ENCODE measurements around the gene C2CD4C.
"Not testable (repeated sequence)": the region's sequence is repeated elsewhere in the genome, so short reads cannot be mapped to it uniquely, and the experiment has no call there.

The C2CD4C gene

DNA sequence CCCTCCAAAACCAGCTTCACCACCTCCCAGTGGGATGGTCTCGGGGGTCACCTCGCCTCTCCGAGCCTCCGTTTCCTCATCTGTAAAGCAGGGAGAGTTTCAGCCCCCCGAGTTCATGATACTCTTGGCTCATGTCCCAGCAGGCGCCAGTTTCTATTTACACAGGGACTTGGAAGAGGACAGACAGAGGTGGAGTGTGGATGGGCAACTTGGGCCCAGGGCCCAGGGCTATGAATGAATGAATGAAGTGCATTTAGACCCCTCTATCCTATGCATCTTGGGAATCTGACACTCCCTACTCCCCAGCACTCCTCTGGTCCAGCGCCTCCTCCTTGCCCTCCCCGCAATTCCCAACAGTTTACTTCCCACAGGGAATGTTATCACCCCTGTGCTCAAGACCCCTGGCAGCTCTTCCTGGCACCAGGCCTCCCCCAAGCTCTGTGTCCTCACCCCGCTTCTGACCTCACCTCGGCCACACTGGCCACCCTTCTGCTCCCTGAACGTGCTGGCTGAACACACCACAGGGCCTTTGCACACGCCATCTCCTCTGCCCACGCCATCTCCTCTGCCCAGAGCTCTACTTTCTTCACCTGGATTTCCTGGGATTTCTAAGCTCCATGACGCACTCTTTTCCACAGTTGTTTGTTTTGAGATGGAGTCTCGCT lies 4.9 kb upstream of the C2CD4C start:
- DNase-seq = no peak

DNA sequence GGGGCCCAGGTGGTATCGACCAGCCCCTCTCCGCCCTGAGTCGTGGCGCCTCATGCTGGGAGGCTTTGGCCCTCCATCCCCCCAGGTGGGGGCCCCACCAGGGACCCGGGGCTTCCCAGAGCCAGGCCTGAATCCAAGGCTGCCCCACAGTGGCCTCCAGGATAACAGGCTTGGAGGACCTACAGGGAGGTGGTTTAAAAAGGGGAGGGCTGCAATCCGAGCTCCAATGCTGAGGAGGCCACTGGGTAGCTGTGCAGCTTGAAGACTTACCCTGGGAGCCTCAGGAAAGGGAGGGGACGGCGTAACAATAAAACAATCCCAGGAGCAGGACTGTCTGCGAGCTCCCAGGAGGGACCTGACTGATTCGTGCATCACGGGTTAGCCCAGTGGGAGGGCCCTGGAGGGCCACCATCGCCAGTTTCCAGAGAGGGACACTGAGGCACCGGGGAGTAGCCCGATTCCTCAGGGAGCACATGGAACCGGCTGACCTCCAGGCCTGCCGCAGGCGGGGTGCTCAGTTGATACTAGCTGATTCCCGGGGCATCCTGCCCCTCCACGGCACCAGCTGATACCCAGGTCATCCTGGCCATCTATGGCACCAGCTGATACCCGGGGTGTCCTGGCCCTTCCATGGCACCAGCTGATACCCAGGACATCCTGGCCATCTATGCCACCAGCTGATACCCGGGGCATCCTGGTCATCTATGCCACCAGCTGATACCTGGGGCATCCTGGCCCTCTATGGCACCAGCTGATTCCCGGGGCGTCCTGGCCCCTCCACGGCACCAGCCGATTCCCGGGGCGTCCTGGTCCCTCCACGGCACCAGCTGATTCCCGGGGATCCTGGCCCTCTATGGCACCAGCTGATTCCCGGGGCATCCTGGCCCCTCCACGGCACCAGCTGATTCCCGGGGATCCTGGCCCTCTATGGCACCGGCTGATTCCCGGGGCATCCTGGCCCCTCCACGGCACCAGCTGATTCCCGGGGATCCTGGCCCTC lies 3.7 kb upstream of the C2CD4C start:
- DNase-seq = no peak

DNA sequence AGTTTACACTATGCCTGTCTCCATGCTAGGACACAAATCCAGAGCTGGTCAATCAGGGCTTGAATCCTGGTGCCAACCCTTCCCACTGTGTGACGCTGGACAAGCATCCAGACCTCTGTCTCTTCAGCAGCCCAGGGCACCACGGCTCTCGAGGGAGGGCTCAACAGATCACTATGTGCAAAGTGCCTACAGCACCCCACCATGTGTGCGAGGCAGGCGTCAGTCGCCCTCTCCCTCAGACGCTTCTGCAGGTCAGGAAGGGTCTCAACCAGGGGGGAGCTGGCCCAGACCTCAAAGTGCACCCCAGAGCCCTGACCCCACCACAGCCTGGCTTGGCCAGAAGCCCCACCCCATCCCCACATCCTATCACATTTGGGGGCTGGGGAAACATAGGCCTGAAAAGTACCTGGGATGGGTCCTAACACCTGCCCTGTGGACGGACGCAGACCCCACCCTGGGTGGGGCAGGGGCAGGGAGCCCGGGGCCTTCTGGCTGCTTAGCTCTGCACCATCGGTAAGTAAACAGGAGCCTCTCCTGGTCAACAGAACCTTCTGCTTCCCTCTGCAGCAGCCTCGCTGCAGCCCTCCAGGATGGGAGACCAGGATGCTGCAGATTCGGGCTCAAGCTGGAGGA lies 2.9 kb upstream of the C2CD4C start:
- no peak for DNase-seq

DNA sequence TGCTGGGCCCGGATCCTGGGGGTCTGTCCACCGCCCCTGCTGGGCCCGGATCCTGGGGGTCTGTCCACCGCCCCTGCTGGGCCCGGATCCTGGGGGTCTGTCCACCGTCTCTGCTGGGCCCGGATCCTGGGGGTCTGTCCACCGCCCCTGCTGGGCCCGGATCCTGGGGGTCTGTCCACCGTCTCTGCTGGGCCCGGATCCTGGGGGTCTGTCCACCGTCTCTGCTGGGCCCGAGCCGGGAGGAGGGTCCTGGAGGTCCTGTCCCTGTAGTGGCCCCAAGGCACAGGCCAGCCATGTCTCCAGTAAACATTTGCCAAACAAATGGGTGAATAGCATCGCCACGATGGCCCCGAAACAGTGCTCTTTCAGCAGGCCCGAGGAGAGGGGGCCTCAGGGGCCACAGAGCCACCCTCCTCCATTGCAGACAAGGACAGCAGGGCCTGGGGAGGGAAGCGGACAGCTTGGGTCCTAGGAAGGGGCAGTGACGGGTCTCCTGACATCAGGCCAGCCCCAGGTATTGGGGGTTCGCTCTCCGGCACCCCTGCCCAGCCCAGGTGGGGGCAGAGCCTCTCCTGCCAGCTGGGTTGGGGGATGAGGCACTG lies 2.3 kb upstream of the C2CD4C start:
- DNase-seq = not testable (repeated sequence)

DNA sequence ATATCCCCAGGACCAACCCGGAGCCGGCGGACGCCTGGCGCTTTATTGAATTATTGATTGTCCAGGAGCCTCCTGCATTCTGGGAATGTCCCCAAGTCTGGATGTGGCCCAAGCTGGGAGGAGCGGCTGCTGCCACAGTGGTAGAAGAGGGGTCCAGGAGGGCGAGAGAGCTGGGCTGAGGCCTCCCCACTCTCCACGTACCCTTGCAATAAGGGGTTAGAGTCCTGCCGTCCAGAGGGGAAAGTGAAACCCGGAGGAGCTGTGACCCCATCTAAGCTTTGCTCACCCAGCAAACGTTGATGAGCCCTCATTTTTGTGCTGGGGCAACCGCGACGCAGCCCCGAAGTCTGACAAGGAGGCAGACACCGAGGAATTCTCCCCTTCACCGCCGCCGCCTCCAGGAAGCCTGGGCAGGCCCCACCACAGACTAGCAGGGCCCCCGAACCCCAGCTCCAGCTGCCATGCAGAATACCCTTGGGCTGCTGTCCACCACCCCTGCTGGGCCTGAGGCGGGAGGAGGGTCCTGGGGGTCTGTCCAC lies 1.4 kb upstream of the C2CD4C start:
- no peak for DNase-seq

DNA sequence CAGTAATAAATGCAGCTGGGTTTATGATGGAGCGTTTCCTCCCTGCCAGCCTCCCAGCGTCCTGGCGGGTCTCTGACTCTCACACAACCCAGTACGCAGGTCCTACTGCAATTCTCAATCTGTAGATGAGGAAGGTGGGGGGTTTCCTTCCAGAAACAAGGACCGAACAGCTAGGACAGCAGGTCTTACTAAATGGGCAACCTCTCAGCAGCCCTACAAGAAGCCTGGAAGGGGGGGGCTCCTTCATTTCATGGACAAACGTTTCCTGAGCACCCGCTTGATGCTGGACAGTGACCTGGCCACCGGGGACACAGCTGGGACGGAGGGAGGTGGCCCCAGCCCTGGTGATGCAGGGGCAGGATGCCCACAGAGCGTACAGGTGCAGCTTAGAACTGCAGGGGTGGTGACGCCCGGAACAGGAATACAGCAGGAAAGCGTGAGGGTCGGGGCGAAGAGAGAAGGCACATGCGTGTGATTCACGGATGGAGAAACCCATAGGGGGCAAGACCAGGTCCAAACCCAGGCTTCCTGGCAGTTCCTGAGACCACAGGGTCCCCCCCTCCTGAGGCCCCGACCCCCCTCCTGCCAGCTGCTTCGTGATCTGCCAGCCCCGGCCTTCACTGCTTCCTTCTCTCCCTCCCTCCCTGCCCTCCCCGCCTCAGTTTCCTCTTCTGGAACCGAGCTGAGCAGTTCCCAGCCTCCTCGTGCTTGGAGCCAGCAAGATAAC lies 732 bp upstream of the C2CD4C start:
- DNase-seq = no peak

DNA sequence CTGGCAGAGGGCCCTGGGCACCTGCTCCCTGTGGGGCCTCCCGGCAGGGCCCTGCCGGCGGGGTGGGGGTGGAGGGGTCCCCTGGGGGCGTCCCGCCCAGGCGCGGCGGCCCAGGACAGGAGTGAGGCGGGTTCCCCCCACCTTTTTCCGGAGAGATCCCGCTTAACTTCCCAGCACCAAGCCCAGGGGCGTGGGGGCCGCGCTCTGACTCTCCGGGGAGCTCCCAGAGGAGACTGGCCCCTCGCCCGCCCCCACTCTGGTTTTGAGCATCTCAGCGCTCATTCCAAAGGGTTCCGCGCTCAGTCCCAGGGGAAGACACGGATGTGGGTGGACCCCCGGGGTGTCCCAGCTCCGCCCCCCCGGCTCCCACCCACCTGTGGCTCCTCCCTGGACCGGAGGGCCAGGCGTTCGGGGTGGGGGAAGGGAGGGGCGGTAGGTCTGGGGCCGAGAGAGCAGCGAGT lies 476 bp downstream of the C2CD4C start:
- no peak for DNase-seq

DNA sequence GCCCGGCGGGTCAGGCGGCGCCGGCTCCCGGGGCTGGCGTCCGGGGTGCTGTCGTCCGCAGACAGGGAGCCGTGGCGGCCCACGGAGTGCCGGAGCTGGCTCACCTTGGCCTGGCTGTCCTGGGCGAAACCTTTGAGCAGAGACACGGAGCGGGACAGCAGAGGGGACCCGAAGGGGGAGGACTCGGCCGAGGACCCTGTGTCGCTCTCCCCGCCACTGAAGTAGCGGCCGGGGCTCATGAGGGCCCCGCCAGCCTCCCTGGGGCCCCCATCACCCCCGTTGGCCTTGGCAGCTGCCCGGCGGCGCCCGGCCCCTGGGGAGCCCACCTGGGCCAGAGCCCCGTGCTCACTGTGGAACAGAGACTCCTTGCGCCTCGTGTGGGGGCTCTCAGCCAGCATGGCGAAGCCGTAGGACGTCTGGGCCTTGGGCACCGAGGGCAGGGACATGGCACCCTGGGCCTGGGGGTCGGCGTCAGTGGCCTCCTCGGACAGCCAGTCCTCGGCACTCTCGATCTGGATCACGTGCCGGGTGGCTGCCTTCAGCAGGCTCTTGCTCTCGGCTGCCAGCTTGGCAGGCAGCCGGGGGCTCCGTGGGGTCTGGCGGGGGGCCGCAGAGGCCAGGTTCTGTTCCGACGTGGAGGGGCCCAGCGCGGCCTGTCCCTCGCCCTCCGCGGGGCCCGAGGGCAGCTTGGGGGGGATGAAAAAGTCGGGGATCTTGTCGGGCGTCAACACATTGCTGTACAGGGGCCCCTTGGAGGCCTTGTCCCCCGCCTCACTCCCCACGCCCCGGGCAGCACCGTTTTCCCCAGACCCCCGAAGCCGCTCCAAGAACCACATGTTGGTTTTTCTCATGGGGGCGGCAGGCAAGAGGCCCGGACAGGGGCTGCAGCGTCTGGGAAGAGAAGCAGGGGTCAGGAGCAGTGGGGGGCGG lies 1.2 kb downstream of the C2CD4C start:
- DNase-seq = no peak

DNA sequence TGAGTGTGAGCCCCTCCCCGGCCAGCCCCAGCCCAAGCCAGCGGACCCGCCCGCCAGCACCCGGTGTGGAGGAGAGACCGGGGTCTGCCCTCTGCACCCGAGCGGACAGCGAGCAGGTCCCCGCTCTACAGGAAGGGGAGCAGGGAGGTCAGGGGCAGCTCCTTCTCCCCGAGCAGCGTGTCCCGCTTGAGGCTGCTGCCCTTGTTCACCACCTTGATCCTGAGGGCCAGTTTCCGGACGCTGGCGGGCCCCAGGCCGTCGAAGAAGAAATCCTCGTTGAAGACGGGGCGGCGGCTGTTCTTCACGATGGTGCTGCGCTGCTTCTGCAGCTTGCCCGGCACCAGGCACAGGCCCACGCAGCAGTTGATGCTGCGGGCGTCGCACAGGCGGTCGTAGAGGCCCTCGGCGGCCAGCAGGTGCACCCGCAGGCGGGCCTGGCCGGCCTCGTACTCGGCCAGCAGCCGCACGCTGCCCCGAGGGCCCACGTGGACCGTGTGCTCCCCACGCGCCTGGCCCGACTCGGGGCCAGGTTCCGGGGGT lies 1.9 kb downstream of the C2CD4C start:
- DNase-seq = no peak

DNA sequence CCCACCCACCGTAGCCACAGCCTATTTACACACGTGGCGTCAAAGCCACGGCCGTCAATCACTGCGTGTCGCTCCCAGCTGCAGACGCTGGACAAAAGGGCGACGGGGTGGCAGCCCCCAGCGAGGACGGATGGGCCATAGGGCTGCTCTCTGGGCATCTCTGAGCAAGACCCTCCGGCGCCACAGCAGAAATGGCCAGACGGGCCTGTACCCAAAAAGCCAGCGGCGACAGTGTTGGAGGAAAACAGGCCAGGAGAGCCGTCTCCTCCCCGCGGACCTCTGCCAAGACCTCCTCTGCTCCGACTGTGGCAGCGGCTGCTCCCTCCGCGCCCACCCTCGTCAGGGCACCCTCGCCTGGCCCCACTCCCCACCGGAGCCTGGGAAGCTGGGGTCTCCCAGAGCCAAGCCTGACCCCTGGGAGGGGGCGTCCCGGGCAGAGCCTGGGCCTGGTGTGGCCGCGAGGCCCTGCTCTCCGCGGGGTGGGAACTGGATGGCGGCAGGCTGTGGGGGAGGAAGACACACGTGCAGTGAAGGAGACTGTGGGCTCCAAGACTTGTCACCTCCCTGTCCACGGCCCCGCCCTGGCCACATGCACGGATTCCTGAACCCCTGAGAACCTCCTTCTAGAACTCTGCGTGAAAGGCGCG lies 2.7 kb downstream of the C2CD4C start:
- DNase-seq = no peak

DNA sequence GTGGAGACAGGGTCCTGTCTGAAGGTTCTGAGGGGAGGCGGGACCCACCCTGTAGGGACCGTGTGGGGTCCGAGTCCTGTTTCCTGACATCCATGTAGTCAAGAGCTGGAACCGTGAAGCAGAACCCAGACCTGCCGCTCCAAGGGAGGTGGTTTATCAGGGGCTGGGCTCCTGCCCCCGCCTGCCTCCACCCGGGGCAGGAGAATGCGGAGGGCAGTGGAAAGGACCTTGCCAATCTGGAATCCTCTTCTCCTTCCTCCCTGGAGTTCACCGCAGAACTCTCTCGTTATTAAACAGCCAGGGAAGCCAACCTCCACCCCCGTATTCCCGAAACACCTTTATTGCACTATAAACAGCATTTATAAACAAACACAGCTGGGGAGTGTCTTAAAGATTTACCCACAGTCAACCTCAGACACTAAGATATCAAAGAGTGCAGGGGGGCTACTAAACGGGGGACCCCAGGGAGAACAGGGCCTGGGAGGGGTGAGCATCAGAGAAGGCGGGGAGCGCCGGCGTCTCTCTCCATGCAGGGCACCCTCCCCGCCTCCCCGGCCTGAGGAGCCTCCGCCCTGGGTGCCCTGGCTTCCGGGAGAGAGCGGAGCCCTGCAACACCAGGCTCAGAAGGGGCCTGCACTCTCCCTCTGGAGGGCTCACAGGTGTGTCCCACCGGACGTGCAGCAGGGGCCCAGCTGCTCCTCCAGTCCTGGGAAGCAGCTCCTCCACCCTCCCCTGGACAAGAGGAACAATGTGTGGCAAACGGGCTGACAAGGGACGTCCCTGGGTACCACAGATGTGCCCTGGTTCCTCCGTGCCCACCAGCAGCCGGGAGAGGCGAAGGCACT lies 3.6 kb downstream of the C2CD4C start:
- no peak for DNase-seq

DNA sequence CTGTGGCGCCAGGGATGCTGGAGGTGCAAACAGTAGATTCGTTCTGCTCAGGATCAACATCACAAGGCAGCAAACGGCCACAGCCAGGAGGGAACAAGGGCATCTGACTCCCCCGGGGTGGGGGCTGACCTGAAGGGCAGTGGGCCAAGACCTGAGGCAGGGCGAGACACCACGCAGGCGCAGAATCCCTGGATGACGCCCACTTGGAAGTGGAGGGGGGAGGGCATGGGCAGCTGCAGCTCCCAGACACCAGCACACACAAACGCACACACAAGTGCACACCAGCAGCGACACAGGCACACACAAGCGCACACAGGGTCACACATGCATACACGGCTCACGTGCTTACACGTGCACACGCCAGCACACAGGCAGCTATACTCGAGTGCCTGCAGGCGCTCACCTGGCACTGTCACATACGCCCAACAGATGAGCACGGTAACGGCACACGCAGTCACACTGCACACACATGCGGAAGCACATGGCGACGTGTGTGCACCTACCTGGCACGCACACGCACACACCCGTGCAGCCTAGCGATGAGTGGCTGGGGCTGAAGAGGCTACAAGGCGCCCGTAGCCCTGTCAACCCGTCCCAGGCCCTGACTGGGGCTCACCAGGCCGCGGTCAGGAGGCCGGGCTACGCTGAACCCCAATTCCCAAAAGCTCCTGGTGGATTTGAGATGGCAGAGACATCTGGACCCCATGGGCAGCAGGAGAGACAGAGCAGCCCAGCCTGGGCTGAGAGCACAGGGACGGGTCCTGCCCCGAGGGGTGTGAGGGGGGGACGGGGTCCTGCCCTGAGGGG lies 5.5 kb downstream of the C2CD4C start:
- no peak for DNase-seq

DNA sequence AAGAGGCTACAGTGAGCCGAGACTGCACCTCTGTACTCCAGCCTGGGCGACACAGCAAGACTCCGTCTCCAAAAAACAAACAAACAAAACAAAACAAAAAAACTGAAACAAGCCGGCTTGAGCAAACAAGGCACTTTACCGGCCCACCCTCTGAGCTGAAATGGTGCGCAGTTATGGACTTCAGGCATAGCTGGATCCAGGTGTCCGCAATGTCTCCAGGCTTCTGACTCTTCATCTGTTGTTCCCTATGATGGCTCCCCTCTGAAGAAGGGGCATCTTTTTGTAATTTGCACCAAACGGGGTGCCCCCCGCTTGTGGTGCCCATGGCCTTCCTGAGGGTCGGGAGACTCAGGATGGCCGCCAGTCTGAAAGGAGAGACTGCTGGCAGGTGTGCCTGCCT lies 6.2 kb downstream of the C2CD4C start:
- no peak for DNase-seq

DNA sequence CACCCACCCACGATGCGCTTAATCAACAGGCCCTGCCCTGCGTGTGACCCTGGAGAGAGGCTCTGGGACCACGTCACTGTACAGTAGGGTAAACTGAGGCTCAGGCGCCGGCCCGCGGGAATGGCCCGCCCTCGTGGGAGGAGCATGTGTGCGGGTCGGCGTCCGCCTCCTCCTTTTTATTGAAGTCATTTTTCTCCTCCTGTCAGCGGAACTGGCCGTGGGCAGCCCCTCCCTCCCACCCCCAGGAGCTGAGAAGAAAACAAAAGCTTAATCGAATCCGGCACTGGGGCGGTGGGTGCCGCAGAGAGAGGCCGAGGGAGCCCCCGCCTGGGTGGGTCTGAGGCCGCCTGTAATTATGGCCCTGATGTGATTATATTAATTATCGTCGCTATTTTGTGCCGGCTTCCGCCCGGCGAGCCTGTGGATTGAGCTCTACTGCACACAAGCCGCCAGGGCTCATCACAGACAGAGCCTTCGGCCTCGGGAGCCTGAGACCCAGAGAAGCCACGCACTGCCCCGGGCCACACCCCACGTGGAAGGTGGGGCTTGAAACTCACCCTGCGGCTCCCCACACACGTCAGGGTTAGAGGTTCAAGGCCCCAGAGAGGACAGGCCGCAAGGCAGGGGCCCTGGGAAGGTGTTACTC lies 7.0 kb downstream of the C2CD4C start:
- no peak for DNase-seq

DNA sequence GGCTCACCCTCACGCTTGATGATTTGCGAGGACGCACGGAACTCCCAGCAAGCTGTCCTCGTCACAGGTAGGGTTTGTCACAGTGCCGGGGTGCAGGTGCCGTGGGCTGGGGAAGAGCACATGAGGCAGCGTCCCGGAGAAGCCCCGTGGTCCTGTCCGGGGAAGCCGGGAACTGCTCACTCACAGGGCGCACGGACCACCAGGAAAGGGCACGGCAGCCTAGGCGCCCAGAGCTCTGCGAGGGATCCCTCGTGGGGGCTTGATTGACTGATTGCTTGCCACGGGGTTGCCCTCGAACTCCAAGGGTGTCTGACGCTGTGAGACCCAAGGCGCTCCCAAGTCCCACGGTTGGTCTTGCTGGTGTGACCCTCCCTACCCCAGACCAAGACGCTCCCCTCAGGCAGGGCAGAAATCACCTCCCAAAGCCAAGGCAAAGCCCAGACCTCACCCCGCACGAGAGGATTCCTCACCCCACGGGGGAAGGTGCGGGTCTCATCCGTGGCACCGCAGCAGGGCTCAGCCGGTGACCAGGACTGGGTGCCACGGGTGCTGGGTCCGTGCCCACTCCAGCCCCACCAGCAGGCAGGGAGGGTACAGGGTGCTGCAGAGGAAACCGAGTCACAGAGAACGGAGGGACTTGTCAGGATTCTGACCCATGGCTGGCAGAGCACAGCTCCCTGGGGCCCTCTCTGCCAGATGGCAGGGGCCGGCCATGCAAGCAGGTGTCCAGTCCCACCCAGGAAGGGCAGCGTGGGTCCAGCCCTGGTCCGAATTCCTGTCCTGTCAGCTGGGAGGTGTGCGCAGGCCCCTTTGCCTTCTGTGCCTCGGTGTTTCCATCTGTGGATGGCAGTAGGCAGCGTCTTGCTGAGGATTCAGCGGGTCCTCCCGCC lies 7.7 kb downstream of the C2CD4C start:
- DNase-seq = peak; percentile 17

DNA sequence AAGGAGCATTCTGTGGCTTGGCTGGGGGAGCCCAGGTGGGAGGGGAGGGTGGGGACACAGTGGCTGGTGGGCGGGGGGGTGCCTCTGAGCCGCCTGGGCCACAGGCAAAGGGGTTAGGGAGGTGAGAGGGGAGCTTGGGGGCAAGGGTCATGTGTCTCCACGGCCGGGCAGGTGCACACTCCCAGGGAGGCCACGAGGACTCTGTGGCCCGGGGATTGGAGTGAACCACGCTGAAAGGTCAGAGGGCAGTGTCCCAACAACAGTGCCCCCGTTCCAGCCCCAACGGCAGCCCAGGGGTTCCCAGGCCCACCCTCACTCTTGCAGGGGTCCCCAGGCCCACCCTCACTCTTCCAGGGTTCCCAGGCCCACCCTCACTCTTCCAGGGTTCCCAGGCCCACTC lies 9.6 kb downstream of the C2CD4C start:
- DNase-seq = no peak

DNA sequence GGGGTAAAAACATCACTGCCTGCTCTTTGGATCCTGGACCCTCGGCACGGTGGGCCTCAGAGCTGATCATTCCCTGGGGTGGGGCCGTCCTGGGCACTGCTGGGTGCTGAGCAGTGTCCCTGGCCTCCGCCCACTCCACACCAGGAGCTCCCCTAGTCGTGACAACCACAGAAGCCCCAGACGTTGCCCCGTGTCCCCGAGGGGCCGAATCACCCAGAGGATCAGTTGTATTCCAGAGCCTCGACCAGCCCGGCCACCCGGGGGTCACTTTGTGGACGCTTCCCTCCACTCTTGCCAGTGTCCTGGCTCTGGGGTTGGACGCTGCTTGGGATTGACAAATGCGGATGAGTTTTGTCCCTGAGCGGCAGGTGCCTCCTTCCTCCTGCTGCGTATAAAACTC lies 10.2 kb downstream of the C2CD4C start:
- DNase-seq = no peak

All from DMS 273 treated with DMSO at 0.1 percent for 48 hours (cell line).